ENCODE results near the gene F8. TPM values are rescaled to one million over a fixed set of nuclear protein-coding genes. Genes with fewer than 3 reads are reported as not detected.
"Not testable (repeated sequence)": the region's sequence is repeated elsewhere in the genome, so short reads cannot be mapped to it uniquely, and the experiment has no call there.

F8 gene
- total and polyA plus RNA-seq, 8 donors: 2.5 to 22.0 (median 8.5) TPM

- Histone ChIP-seq H3K36me3 (no peaks in the 10 kb centered on the region), H3K4me1 (no peaks in the 10 kb centered on the region), H3K27ac (no peak overlapping the region), H3K4me3 (no peak overlapping the region), H3K27me3 (peaks cover 0 to 2% (median 0%) of the 10 kb centered on the region in 4 donors), H3K9me3 (no peaks in the 10 kb centered on the region)
- ATAC-seq: no peak
- no peak for TF ChIP-seq CTCF (IDR thresholded peaks at IDR 0.05)
- FAIRE-seq: no peak
- intact Hi-C loops (cut with DNase I): no loop called here
- no peak for DNase-seq
Observed at GRCh38 chrX:154821523-154821922, 201.0 kb downstream of the F8 start.

- H3K27me3 ChIP-seq: peaks cover 0 to 2% (median 0%) of the 10 kb centered on the region in 4 donors
Observed at GRCh38 chrX:154819771-154820341, 202.7 kb downstream of the F8 start.

GRCh38 chrX:154818916-154819770, 203.4 kb downstream of the F8 start:
- 33 to 38% methylated on average over 11 of the region's 11 CpGs for WGBS, 2 donors
- Histone ChIP-seq H3K9me3 (no peaks in the 10 kb centered on the region), H3K27me3 (peaks cover 0 to 2% (median 0%) of the 10 kb centered on the region in 4 donors), H3K4me1 (no peaks in the 10 kb centered on the region), H3K27ac (no peak overlapping the region), H3K4me3 (no peak overlapping the region), H3K36me3 (no peaks in the 10 kb centered on the region)
- intact Hi-C loops (cut with DNase I): no loop called here
- TF ChIP-seq CTCF (IDR thresholded peaks at IDR 0.05): no peak
- ATAC-seq (peak in 1 of 4 donors; percentile 53), DNase-seq (no peak), FAIRE-seq (no peak)

More at GRCh38 chrX:154819771-154820341, 202.7 kb downstream of the F8 start:
- no peak overlapping the region for H3K27ac ChIP-seq
- no peak for DNase-seq
- intact Hi-C loops (cut with DNase I): no loop called here
- ATAC-seq: no peak
- 71 to 86% methylated on average over 7 of the region's 7 CpGs for WGBS, 2 donors
- no peak overlapping the region for H3K4me3 ChIP-seq
- H3K4me1 ChIP-seq: no peaks in the 10 kb centered on the region
- TF ChIP-seq CTCF (IDR thresholded peaks at IDR 0.05): no peak
- H3K36me3 ChIP-seq: no peaks in the 10 kb centered on the region
- FAIRE-seq: no peak
- no peaks in the 10 kb centered on the region for H3K9me3 ChIP-seq

GRCh38 chrX:154817048-154817618, 205.4 kb downstream of the F8 start:
- H3K36me3 ChIP-seq; ATAC-seq; H3K27me3 ChIP-seq; FAIRE-seq; H3K4me3 ChIP-seq; H3K27ac ChIP-seq; intact Hi-C loops (cut with DNase I); DNase-seq; H3K4me1 ChIP-seq; H3K9me3 ChIP-seq: not testable (repeated sequence)
- 89 to 95% methylated on average over 19 of the region's 19 CpGs for WGBS, 2 donors

DNA sequence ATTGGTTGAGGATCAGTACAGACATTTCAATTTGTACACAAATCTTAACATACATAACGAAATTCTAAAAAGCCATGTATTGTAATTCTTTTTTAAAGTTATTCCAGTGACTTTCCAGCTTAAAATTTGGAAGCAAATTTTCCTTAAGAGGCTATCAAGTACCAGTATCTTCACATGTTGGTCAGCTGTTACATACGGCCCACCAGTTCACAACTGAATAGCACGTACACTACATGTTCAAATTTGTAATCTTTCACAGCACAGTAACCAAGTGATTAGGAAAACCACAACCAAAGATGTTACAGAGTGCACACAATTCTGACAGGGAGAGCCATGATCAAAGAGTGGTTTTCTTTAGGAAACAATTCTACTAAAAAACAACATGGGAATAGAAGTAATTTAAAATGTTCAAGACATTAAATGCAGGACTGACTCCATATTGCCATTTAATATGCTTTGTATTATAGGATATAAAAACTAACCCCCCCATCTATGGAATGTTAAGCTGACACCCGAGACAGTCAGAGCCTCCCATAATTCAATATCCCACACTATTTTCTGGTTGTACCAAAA, 206.1 kb downstream of the F8 start:
- H3K4me1 ChIP-seq; H3K27ac ChIP-seq; H3K9me3 ChIP-seq; H3K36me3 ChIP-seq; ATAC-seq; DNase-seq; H3K4me3 ChIP-seq; H3K27me3 ChIP-seq; intact Hi-C loops (cut with DNase I): not testable (repeated sequence)
- peak; percentile 98 for FAIRE-seq
- 76 to 90% methylated on average over 4 of the region's 4 CpGs for WGBS, 2 donors

Measured in pancreas (tissue), 10 donors.